IPS-18c (cell line): Measurements from ENCODE around the gene PRLH.
"Not testable (repeated sequence)": the region's sequence is repeated elsewhere in the genome, so short reads cannot be mapped to it uniquely, and the experiment has no call there.

Experiments used
- H3K4me3 ChIP-seq: 2 replicates; pipeline ENCODE4 v1.7.0; 2013; ENCODE audit warnings: low read depth, mild to moderate bottlenecking, low read length, moderate library complexity; ENCODE audit not compliant: insufficient read depth
- H3K9me3 ChIP-seq: one replicate; pipeline ENCODE4 v1.6.1; 2013; ENCODE audit warnings: mild to moderate bottlenecking, low read length, moderate library complexity; ENCODE audit not compliant: control insufficient read depth, insufficient read depth

Gene PRLH

DNA sequence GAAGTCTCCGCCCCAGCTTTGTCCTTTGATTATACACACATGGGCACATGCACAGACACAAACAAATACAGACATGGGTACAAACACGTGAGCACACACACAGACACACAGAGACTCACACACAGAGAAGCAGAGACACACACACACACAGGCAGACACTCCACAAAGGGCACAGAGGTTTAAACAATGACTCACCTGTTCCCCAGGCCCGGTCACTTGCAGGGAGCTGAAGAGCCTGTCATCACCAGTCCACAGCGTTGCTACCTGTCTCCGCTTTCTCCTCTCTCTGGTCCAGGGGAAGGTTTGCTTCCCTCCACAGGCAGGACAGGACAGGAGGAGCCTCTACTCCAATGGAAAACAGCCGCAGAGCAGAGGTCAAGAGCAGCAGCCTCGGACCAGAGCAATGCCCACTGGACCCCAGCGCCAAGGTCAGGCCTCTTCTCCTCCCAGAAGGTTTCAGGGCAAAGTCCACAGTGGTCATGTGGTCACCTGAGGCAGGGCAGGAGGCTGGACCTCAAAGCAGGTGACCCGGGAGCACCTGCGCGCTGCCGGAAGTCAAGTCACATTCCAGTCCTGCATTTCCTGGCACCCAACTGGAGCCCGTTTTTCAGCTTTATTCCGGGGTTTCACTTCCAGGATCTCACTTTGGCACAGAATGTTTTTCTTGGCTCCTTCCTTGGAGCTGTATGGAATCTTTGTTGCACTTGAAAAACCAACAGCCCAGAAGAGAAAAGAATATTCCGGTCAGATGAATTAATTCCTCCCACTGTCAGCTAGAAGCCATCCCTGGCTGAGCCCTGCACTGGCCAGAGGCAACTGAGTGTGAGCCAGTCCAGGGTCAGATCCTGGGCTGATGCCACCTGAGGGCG lies 24.1 kb downstream of the PRLH start, which contains the start of gene RAB17:
Gene RAB17 (minus strand): TSS at position 463 of the 869 bp plus-strand sequence. CDS start 4,580 bp downstream, outside the sequence.
- H3K4me3 ChIP-seq: peak within 1 kb of the TSS; percentile 41
- no peaks in the 10 kb centered on the region for H3K9me3 ChIP-seq

GRCh38 chr2:237591141-237591881 lies 24.9 kb downstream of the PRLH start:
- Histone ChIP-seq H3K9me3 (no peaks in the 10 kb centered on the region), H3K4me3 (peak overlapping the region; percentile 41)

GRCh38 chr2:237592425-237592980 lies 26.1 kb downstream of the PRLH start:
- H3K9me3 ChIP-seq: no peaks in the 10 kb centered on the region
- H3K4me3 ChIP-seq: no peak overlapping the region

- no peaks in the 10 kb centered on the region for H3K9me3 ChIP-seq
- no peak overlapping the region; the same call in 1 of the 2 replicates for H3K4me3 ChIP-seq
Observed at GRCh38 chr2:237593036-237593435, 26.7 kb downstream of the PRLH start.

GRCh38 chr2:237593596-237594320 lies 27.4 kb downstream of the PRLH start:
- Histone ChIP-seq H3K4me3 (no peak overlapping the region; the same call in 1 of the 2 replicates), H3K9me3 (no peaks in the 10 kb centered on the region)

- no peak overlapping the region for H3K4me3 ChIP-seq
- H3K9me3 ChIP-seq: no peaks in the 10 kb centered on the region
Observed at GRCh38 chr2:237594514-237594871, 28.1 kb downstream of the PRLH start.

DNA sequence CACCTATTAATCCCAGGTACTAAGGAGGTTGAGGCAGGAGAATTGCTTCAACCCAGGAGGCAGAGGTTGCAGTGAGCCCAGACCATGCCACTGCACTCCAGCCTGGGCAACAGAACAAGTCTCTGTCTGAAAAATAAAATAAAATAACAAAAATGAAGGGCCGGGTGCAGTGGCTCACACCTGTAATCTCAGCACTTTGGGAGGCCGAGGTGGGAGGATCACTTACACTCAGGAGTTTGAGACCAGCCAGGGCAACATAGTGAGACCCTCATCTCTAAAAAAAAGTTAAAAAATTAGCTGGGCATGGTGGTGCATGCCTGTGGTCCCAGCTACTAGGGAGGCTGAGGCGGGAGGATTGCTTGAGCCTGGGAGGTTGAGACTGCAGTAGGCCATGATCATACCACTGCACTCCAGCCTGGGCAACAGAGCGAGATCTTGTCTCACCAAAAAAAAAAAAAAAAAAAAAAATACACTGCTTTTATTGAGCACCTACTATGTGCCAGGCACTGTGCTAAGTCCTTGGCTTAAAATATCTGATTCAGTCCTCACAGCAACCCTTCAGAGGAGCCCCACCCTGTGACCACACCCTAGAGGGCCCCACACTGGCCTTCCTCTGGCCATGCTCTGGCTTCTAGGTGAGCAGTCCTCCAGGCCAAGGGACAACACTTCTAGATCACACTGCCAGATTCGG lies 29.6 kb downstream of the PRLH start:
- not testable (repeated sequence) for H3K4me3 ChIP-seq, H3K9me3 ChIP-seq

- H3K4me3 ChIP-seq: no peak overlapping the region
Observed at GRCh38 chr2:237596520-237597195, 30.3 kb downstream of the PRLH start.

GRCh38 chr2:237597196-237598145 lies 31.1 kb downstream of the PRLH start:
- Histone ChIP-seq H3K4me3 (no peak overlapping the region), H3K9me3 (no peaks in the 10 kb centered on the region)

More at GRCh38 chr2:237596520-237597195, 30.3 kb downstream of the PRLH start:
- H3K9me3 ChIP-seq: no peaks in the 10 kb centered on the region

DNA sequence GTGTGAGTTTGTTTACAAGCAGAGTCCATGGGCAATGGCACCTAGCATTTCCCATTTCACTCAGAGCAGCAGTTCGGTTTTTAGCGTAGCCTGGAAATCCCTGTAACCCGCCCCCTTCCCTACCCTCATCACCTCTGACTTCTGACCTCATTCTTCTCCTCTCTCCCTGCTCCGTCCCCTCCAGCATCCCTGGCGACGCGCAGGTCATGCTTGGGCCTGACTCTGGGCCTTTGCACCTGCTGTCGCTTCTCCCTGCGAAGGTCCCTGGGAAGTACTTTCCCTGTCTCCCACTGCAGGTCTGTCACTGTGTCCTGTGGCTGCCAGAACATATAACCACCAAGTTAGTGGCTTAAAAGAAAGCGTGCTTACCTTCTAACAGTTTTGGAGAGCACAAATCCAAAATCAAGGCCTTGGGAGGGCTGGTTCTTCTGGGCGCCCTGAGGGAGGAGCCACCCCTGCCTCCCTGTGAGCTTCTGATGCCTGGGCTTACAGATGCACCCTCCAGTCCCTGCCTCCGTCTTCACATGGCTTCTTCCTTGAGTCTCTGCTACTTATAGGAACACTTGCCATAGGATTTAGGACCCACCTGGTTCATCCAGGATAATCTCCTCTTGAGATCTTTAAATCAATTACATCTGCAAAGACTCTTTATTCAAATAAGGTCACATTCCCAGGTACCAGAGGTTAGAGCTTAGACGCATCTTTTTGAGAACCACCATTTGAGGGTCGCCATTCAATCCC lies 32.3 kb downstream of the PRLH start:
- H3K4me3 ChIP-seq: no peak overlapping the region

GRCh38 chr2:237599465-237600110 lies 33.2 kb downstream of the PRLH start:
- no peak overlapping the region for H3K4me3 ChIP-seq
- H3K9me3 ChIP-seq: no peaks in the 10 kb centered on the region

More for the DNA sequence above, 32.3 kb downstream of the PRLH start:
- no peaks in the 10 kb centered on the region for H3K9me3 ChIP-seq

DNA sequence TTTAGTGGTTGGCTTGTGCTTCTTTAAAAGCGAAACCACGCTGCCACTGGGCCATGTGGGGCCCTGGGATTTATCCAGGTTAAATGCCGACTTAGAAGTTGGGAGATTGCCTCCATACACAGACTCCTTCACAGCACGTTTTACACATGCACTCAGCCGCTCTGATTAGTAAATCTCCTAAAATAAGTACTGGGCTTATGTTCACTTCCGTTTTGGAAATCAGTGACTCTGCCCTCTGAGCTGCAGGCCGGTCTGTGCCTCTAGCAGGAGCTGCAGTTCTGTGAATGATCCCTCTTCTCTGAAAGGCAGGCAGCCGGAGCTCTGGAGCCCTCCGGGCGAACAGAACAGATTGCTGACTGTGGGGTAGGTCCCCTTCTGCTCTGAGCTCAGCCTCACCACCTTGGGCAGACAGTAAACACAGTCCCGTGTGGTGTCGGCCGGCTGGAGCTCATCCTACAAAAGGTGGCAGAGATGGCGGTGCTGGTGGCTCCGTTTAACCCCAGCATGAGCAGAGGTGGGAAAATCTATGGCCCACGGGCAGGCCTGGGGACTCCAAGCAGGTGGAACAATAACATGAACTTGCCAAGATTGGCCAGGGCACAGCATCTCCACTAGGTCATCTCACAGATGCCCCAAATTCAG lies 34.0 kb downstream of the PRLH start:
- Histone ChIP-seq H3K9me3 (no peaks in the 10 kb centered on the region), H3K4me3 (no peak overlapping the region)

- Histone ChIP-seq H3K9me3 (peaks cover 3% of the 10 kb centered on the region), H3K4me3 (no peak overlapping the region)
Observed at GRCh38 chr2:237601453-237602116, 35.2 kb downstream of the PRLH start.
